H1 (cell line): ENCODE data around the gene PDGFB. TPM values are rescaled to one million over a fixed set of nuclear protein-coding genes. Genes with fewer than 3 reads are reported as not detected.

Experiments
- RBBP5 ChIP-seq: IDR thresholded peaks from 2 replicates; pipeline ENCODE4 v1.7.1; 2012; ENCODE audit warnings: low read depth, mild to moderate bottlenecking, inconsistent platforms, low read length, moderate library complexity, borderline replicate concordance
- SIN3A ChIP-seq, 2 experiments: IDR thresholded peaks in 1 of 2; conservative IDR thresholded peaks in 1 of 2; 2 replicates each; pipeline ENCODE4 v1.6.1; 2011 to 2012; ENCODE audit warnings: low read length in 2 of 2, improper control_type of control experiment in 1 of 2, low read depth in 1 of 2, mild to moderate bottlenecking in 1 of 2
- polyA plus RNA-seq, 7 experiments: library from polyadenylated mRNA; depleted of rRNA in 3 of 7; stranded (reverse) in 5 of 7; unstranded in 2 of 7; fragments of >200 nt in 5 of 7; fragments of 200-250 nt in 2 of 7; gene quantifications; 1 replicate in 5 of 7; 2 replicates in 1 of 7; 4 replicates in 1 of 7; pipeline versions ENCODE4 v1.2.1 to v1.2.3, GENCODE V29; 2011 to 2013; ENCODE audit warnings: missing spikeins in 2 of 7, mixed read lengths in 2 of 7
- total RNA-seq: library from RNA; stranded (reverse); fragmentation: NEBNext Ultra II Directional; extraction: Animal tissue kit (Norgen Biotek cat#: 25700); gene quantifications from 2 replicates; pipeline ENCODE4 v1.2.1, GENCODE V29; 2021

PDGFB gene
- total and polyA plus RNA-seq, 2 of the 8 experiments (the other 6 are each of a cell fraction or from before 2014, with no cell fraction given): 3.9 to 8.5 TPM

GRCh38 chr22:39248254-39248653, 3.5 kb upstream of the PDGFB start (continued):
- TF ChIP-seq SIN3A (conservative IDR thresholded peaks at IDR 0.05 in 1 of 2, IDR thresholded peaks at IDR 0.05 in 1 of 2; ENCODE audit: low read depth in 1 of 2, low read length in 2 of 2): no peak
- TF ChIP-seq RBBP5: no peak
- TF ChIP-seq, all 59 proteins: peak for 0
